Natural killer cell (primary cell): ENCODE data around the gene BCL7A. TPM values are rescaled to one million over a fixed set of nuclear protein-coding genes. Genes with fewer than 3 reads are reported as not detected.
A peak's percentile ranks its signal among the peaks of the same experiment; 100 is the strongest.

ENCODE experiments used
- ATAC-seq, 3 donors: fragments of 150-1000 bp in 2 of 3; fragments of 200-7000 bp in 1 of 3; cut with Tn5 transposase; 1 replicate in 1 of 3; 2 replicates in 2 of 3; pipeline ENCODE4 v1.10.0; 2021; ENCODE audit warnings: mild to moderate bottlenecking in 2 of 3, moderate library complexity in 2 of 3
- DNase-seq, 2 donors: peaks; one replicate each; pipeline versions ENCODE4 v3.0.0 to v3.0.0-alpha.2; 2013 to 2021; ENCODE audit warnings: mixed read lengths in 1 of 2
- H3K27ac ChIP-seq: one replicate; pipeline ENCODE4 v1.5.1; 2013; ENCODE audit warnings: mild to moderate bottlenecking, low read length
- H3K27me3 ChIP-seq: one replicate; pipeline ENCODE4 v1.6.1; 2013; ENCODE audit warnings: low read length; ENCODE audit not compliant: control insufficient read depth, insufficient read depth
- H3K36me3 ChIP-seq: one replicate; pipeline ENCODE4 v1.6.1; 2013; ENCODE audit warnings: low read length; ENCODE audit not compliant: control insufficient read depth, insufficient read depth
- H3K4me1 ChIP-seq: one replicate; pipeline ENCODE4 v1.6.1; 2013; ENCODE audit warnings: low read length; ENCODE audit not compliant: control insufficient read depth, insufficient read depth
- H3K4me3 ChIP-seq: one replicate; pipeline ENCODE4 v1.5.1; 2013; ENCODE audit warnings: low read length
- H3K9me3 ChIP-seq: one replicate; pipeline ENCODE4 v1.6.1; 2013; ENCODE audit warnings: low read length; ENCODE audit not compliant: control insufficient read depth, insufficient read depth
- H3K27ac Mint-ChIP-seq, 2 donors: one replicate each; pipeline ENCODE4 v1.8.0; 2022; ENCODE audit warnings: mild to moderate bottlenecking in 2 of 2, mixed read lengths in 2 of 2, moderate library complexity in 1 of 2
- H3K27me3 Mint-ChIP-seq, 2 donors: one replicate each; pipeline ENCODE4 v1.8.0; 2022; ENCODE audit warnings: low read depth in 2 of 2, mixed read lengths in 2 of 2
- H3K36me3 Mint-ChIP-seq: one replicate; pipeline ENCODE4 v1.8.0; 2022; ENCODE audit warnings: mixed read lengths
- H3K4me1 Mint-ChIP-seq, 2 donors: one replicate each; pipeline ENCODE4 v1.8.0; 2022; ENCODE audit warnings: mixed read lengths in 2 of 2
- H3K4me3 Mint-ChIP-seq: one replicate; pipeline ENCODE4 v1.8.0; 2022; ENCODE audit warnings: mild to moderate bottlenecking, moderate library complexity, mixed read lengths
- H3K9me3 Mint-ChIP-seq, 2 donors: one replicate each; pipeline ENCODE4 v1.8.0; 2022; ENCODE audit warnings: mixed read lengths in 2 of 2
- WGBS: methylation state at CpG from one replicate; pipeline ENCODE4 v1.1.7; 2013; ENCODE audit warnings: missing lambda C conversion rate; ENCODE audit not compliant: insufficient coverage; 5-methylcytosine and 5-hydroxymethylcytosine counted together
- intact Hi-C: fragments of 100-400 bp; cut with micrococcal nuclease; formaldehyde crosslinking; loops from one replicate; pipeline ENCODE4 v1.14.2; 2022
- total RNA-seq, 4 donors: library from RNA; stranded (reverse); fragments of 120-200 nt in 1 of 4; gene quantifications; one replicate each; pipeline versions ENCODE4 v1.2.3 to v1.2.4, GENCODE V29; 2013 to 2022
- TF ChIP-seq, protein P1 (sequence below): fragments of 200-600 bp; IDR thresholded peaks from one replicate; pipeline ENCODE4 v1.8.0; 2022; ENCODE audit warnings: antibody characterized with exemption

Gene BCL7A
- total RNA-seq, result 1 to 10 TPM in 1 of 3 donors, under 1 TPM in 2; 0.85 to 1.1 (median 0.96) TPM
- total RNA-seq (2013), result 14.6 TPM

DNA sequence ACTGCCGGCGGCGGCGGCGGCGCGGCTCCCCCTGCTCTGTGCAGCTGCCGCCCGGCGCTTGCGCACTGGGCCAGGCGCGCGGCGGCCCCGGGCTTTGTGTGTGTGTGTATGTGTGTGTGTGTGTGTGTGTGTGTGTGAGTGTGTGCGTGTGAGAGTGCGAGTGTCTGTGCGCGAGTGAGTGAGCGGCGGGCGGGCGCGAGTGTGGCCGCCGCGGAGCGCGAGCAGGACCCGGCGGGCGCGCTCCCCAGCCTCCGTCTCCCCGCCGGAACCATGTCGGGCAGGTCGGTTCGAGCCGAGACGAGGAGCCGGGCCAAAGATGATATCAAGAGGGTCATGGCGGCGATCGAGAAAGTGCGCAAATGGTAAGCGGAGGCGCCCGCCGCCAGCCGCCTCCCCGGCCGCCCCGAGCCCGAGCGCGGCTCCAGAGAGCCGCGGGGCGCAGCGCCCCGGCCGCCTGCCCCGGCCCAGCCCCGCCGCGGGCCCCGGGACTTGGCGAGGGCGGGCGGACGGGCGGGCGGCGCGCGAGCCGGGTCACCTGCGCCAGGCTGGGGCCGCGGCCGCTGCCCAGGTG is at the start of gene BCL7A:
TSS of gene BCL7A (plus strand) at position 63 of the 571 bp plus-strand sequence. CDS start at position 271, 208 bp downstream.
- under 1% methylated on average over 83 of the region's 83 CpGs for WGBS
- Mint-ChIP-seq H3K27ac (peak within 1 kb of the TSS in 1 of 2 donors; percentile 77), H3K4me3 (peak within 1 kb of the TSS; percentile 93), H3K4me1 (peaks cover 0 to 9% of the 10 kb centered on the region in 2 donors), H3K27me3 (peaks cover 22 to 29% of the 10 kb centered on the region in 2 donors), H3K9me3 (no peaks in the 10 kb centered on the region), H3K36me3 (no peaks in the 10 kb centered on the region)
- DNase-seq, result peak in 1 of 2 donors; percentile 73
- no peaks in the 10 kb centered on the region for H3K9me3 ChIP-seq
- H3K27ac ChIP-seq, result no peak within 1 kb of the TSS
- H3K36me3 ChIP-seq, result no peaks in the 10 kb centered on the region
- H3K4me1 ChIP-seq, result peaks cover 17% of the 10 kb centered on the region
- H3K27me3 ChIP-seq, result peaks cover 13% of the 10 kb centered on the region
- peak within 1 kb of the TSS; percentile 47 for H3K4me3 ChIP-seq
- TF ChIP-seq, protein P1, sequence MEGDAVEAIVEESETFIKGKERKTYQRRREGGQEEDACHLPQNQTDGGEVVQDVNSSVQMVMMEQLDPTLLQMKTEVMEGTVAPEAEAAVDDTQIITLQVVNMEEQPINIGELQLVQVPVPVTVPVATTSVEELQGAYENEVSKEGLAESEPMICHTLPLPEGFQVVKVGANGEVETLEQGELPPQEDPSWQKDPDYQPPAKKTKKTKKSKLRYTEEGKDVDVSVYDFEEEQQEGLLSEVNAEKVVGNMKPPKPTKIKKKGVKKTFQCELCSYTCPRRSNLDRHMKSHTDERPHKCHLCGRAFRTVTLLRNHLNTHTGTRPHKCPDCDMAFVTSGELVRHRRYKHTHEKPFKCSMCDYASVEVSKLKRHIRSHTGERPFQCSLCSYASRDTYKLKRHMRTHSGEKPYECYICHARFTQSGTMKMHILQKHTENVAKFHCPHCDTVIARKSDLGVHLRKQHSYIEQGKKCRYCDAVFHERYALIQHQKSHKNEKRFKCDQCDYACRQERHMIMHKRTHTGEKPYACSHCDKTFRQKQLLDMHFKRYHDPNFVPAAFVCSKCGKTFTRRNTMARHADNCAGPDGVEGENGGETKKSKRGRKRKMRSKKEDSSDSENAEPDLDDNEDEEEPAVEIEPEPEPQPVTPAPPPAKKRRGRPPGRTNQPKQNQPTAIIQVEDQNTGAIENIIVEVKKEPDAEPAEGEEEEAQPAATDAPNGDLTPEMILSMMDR, result no peak
- intact Hi-C loops, result no loop called here
- peak; percentile 61 to 73 (median 63) for ATAC-seq

DNA sequence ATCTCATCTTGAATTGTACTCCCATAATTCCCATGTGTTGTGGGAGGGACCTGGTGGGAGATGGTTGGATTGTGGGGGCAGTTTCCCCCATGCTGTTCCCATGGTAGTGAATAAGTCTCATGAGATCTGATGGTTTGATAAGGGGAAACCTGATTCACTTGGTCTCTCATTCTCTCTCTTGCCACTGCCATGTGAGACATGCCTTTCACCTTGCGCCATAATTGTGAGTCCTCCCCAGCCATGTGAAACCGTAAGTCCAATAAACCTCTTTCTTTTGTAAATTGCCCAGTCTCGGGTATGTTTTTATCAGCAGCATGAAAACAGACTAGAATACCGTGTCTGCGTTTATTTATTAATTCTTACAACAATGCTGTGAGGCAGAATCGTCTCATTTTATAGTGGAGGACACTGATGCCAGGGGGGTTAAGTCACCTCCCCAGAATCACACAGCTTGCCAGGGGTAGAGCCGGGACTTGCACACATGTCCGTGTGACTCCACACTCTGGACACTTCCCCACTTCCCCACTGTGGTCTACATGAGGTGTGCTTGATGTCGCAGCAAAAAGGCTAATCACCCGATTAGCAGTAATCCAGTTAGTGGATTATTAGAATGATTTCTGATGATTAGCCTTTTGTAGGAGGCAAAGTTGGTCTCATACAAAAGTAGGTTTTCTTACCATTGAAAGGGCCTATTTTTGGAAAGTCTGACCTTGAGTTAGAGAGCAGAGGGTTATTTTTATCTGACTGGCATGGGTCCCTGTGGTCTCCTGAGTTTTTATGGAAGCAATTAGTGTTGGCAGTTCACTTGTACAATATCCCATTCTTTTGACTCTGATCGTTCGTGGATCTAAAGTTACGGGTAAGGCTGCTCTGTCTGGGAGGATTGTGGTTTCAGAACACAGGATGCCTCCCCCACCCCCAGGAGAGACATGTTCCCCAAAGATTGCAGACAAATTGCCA is 47.4 kb upstream of the BCL7A start:
- intact Hi-C loops, result no loop called here
- H3K9me3 Mint-ChIP-seq, result no peaks in the 10 kb centered on the region
- 72% methylated on average over 12 of the region's 13 CpGs for WGBS

DNA sequence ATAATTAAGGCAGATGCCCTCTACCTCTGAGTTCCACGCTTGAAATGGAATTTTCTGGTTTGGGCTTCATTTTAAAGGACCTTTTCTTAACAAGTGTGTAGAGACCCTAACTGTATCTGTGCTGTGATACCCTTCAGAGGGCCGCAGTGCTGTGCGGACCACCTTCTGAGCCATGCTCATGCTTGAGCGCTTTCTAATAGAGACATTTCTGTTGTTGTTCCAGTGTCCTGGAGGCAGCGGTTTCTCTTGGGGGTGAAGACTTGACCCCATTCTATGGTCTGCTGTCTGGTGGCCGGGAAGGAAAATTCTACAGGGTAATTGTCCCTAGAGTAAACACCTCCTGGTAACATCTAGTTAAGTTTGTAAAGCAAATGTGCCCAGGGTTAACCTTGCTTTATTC is 46.7 kb upstream of the BCL7A start:
- 91% methylated on average over 6 of the region's 6 CpGs for WGBS
- Histone ChIP-seq H3K27me3 (no peaks in the 10 kb centered on the region), H3K4me3 (no peak overlapping the region), H3K36me3 (no peaks in the 10 kb centered on the region), H3K9me3 (peaks cover 4% of the 10 kb centered on the region), H3K4me1 (peaks cover 5% of the 10 kb centered on the region), H3K27ac (no peak overlapping the region)
- Mint-ChIP-seq H3K27me3 (peaks cover 3 to 6% of the 10 kb centered on the region in 2 donors), H3K27ac (no peak overlapping the region), H3K4me1 (no peaks in the 10 kb centered on the region), H3K36me3 (no peaks in the 10 kb centered on the region), H3K4me3 (no peak overlapping the region), H3K9me3 (no peaks in the 10 kb centered on the region)
- ATAC-seq (no peak), DNase-seq (no peak)
- intact Hi-C loops, result no loop called here
- TF ChIP-seq, protein P1, result no peak

More for the DNA sequence above, 47.4 kb upstream of the BCL7A start:
- Histone ChIP-seq H3K27ac (no peak overlapping the region), H3K27me3 (no peaks in the 10 kb centered on the region), H3K36me3 (no peaks in the 10 kb centered on the region), H3K4me3 (no peak overlapping the region), H3K9me3 (peaks cover 4% of the 10 kb centered on the region), H3K4me1 (peaks cover 2% of the 10 kb centered on the region)
- H3K4me1 Mint-ChIP-seq, result no peaks in the 10 kb centered on the region
- H3K27ac Mint-ChIP-seq, result no peak overlapping the region
- H3K4me3 Mint-ChIP-seq, result no peak overlapping the region
- TF ChIP-seq, protein P1, result no peak
- peaks cover 3 to 6% of the 10 kb centered on the region in 2 donors for H3K27me3 Mint-ChIP-seq
- DNase-seq (no peak), ATAC-seq (no peak)
- H3K36me3 Mint-ChIP-seq, result no peaks in the 10 kb centered on the region
